Gastrocnemius medialis (tissue), 4 donors: ENCODE data around the gene APOC3. TPM values are rescaled to one million over a fixed set of nuclear protein-coding genes. Genes with fewer than 3 reads are reported as not detected.

ENCODE experiments used
- ATAC-seq, 2 donors: fragments of 150-250 bp; one replicate each; pipeline ENCODE4 v1.9.1; 2016
- DNase-seq, 2 donors: peaks; one replicate each; pipeline ENCODE4 v3.0.0-alpha.2; 2019
- H3K27ac ChIP-seq, 4 donors: fragments of 200-600 bp; sonication (generic); 1 replicate in 1 of 4; 2 replicates in 3 of 4; pipeline ENCODE4 v1.5.1; 2016 to 2018; ENCODE audit warnings: mild to moderate bottlenecking in 2 of 4, moderate library complexity in 1 of 4
- H3K27me3 ChIP-seq, 3 donors: fragments of 200-600 bp; sonication (generic) in 2 of 3; 1 replicate in 1 of 3; 2 replicates in 2 of 3; pipeline versions ENCODE4 v1.5.1 to v1.6.0; 2016 to 2019; ENCODE audit warnings: mild to moderate bottlenecking in 1 of 3, moderate library complexity in 1 of 3
- H3K36me3 ChIP-seq, 2 donors: fragments of 200-600 bp; sonication (generic) in 1 of 2; one replicate each; pipeline ENCODE4 v1.5.1; 2017 to 2018
- H3K4me1 ChIP-seq, 2 donors: fragments of 200-600 bp; sonication (generic) in 1 of 2; one replicate each; pipeline ENCODE4 v1.5.1; 2016 to 2017; ENCODE audit warnings: mild to moderate bottlenecking in 2 of 2
- H3K4me3 ChIP-seq, 4 donors: fragments of 200-600 bp; sonication (generic) in 3 of 4; 1 replicate in 1 of 4; 2 replicates in 3 of 4; pipeline ENCODE4 v1.5.1; 2016 to 2019; ENCODE audit warnings: mild to moderate bottlenecking in 2 of 4
- H3K9me3 ChIP-seq, 3 donors: fragments of 200-600 bp; sonication (generic) in 2 of 3; 1 replicate in 1 of 3; 2 replicates in 2 of 3; pipeline ENCODE4 v1.5.1; 2016 to 2019
- POLR2A ChIP-seq, 2 donors: fragments of 450-650 bp; IDR thresholded peaks; one replicate each; pipeline ENCODE4 v1.6.1; 2017; ENCODE audit warnings: antibody characterized with exemption in 2 of 2, mild to moderate bottlenecking in 2 of 2, moderate library complexity in 2 of 2
- in situ Hi-C, 4 donors: fragments of 200-750 bp; cut with MboI; loops; one replicate each; pipeline versions ENCODE4 v1.15.0 to v1.8.0; 2017; ENCODE audit warnings: low sequenced_read_pairs in 4 of 4
- intact Hi-C: fragments of 100-400 bp; cut with DNase I; formaldehyde crosslinking; loops from one replicate; pipeline ENCODE4 v1.15.1; 2023; ENCODE audit warnings: low total_unique reads
- total RNA-seq, 4 donors: library from RNA; depleted of rRNA; stranded (reverse); fragments of >200 nt; gene quantifications; one replicate each; pipeline versions ENCODE4 v1.1.0 to v1.2.3, GENCODE V29; 2016
- TF ChIP-seq, protein P1 (sequence below), 5 experiments: fragments of 450-650 bp in 3 of 5; fragments of 200-600 bp in 2 of 5; sonication (generic) in 2 of 5; IDR thresholded peaks in 4 of 5; conservative IDR thresholded peaks in 1 of 5; 1 replicate in 4 of 5; 2 replicates in 1 of 5; pipeline ENCODE4 v1.5.1; 2016 to 2019; ENCODE audit warnings: antibody characterized with exemption in 5 of 5, mild to moderate bottlenecking in 3 of 5, moderate library complexity in 3 of 5

The APOC3 gene
- total RNA-seq, 4 donors from 2014 or later: 19.3 to 45.7 TPM; not detected in 2

DNA sequence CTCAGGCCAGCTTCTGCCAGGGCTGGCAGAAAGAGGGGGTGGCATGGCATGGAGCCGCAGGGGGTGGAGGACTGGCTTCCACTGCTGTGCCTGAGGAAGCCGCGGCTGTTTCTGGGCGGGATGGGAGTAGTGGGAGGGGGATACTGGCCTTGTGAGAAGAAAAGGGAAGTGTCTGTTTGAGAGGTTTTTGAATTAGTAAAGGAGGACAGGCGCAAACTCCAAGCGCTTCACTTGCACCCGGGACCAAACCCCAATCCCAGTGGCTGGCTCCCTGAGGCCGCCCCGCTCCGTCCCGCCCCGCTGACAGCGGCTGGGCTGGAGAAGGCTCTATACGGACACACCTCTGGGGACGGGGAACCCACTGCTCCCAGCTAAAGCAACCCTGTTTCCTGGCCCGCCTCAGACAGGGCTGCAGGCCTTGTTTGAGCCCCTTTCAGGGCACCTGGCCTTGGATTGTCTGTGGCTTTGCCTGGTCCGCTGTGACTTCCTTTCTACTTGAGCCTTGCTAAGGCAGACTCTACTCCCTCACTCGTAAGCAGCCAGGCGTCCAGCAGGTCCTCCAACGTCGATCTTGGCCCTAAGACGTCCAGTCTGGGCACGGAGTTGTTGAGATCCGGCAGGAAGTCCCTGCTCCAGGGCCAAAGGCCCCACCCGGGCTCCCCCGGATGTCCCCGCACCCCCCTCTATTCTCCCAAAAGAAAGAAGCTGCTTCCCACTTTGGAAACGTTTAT, 5.5 kb downstream of the APOC3 start:
- ATAC-seq: peak; percentile 23 to 28
- Histone ChIP-seq H3K36me3 (no peaks in the 10 kb centered on the region), H3K27me3 (no peaks in the 10 kb centered on the region), H3K4me3 (peak overlapping the region; percentile 43 to 55 (median 44)), H3K9me3 (no peaks in the 10 kb centered on the region), H3K27ac (peak overlapping the region; percentile 63 to 70 (median 66)), H3K4me1 (peaks cover 10 to 14% of the 10 kb centered on the region in 2 donors)
- no peak for DNase-seq
- no peak for TF ChIP-seq POLR2A (IDR thresholded peaks at IDR 0.05)
- TF ChIP-seq, protein P1, sequence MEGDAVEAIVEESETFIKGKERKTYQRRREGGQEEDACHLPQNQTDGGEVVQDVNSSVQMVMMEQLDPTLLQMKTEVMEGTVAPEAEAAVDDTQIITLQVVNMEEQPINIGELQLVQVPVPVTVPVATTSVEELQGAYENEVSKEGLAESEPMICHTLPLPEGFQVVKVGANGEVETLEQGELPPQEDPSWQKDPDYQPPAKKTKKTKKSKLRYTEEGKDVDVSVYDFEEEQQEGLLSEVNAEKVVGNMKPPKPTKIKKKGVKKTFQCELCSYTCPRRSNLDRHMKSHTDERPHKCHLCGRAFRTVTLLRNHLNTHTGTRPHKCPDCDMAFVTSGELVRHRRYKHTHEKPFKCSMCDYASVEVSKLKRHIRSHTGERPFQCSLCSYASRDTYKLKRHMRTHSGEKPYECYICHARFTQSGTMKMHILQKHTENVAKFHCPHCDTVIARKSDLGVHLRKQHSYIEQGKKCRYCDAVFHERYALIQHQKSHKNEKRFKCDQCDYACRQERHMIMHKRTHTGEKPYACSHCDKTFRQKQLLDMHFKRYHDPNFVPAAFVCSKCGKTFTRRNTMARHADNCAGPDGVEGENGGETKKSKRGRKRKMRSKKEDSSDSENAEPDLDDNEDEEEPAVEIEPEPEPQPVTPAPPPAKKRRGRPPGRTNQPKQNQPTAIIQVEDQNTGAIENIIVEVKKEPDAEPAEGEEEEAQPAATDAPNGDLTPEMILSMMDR (IDR thresholded peaks at IDR 0.05 in 4 of 5, conservative IDR thresholded peaks at IDR 0.05 in 1 of 5): no peak
- intact Hi-C loops (no loop called here), in situ Hi-C loops (no loop called here)

- intact Hi-C loops: loop anchor here (1.0 kb wide), 1 partner anchor 45 kb away; the partner anchor contains the start of gene APOA5
- in situ Hi-C loops: no loop called here
- H3K9me3 ChIP-seq: no peaks in the 10 kb centered on the region
- DNase-seq (peak; percentile 65 to 87), ATAC-seq (peak; percentile 78 to 82)
- TF ChIP-seq, protein P1 (IDR thresholded peaks at IDR 0.05 in 4 of 5, conservative IDR thresholded peaks at IDR 0.05 in 1 of 5): peak; percentile 34 to 70 (median 63)
- TF ChIP-seq POLR2A (IDR thresholded peaks at IDR 0.05): no peak
- H3K36me3 ChIP-seq: no peaks in the 10 kb centered on the region
- H3K27me3 ChIP-seq: no peaks in the 10 kb centered on the region
- peak overlapping the region; percentile 43 to 55 (median 44) for H3K4me3 ChIP-seq
- peaks cover 10 to 14% of the 10 kb centered on the region in 2 donors for H3K4me1 ChIP-seq
- peak overlapping the region; percentile 63 to 70 (median 66) for H3K27ac ChIP-seq
These were observed 6.3 kb downstream of the APOC3 start for GRCh38 chr11:116835791-116836631.

DNA sequence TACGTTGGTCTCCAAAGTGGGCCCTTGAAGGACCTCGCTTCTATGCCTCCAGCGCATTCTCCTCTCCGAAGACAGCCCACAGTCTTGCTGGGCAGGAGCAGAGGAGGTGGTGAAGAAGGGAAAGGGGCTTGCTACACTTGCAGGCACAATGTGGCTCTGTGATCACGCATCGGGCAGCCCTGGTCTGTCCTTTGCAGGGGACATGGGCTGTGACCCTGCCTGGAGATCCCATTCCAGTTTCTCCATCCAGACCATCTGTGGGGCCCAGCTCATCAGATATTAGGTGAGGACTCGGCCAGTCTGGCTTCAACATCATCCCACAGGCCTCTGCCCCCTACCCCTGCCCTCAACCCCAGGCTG, 6.9 kb downstream of the APOC3 start:
- Histone ChIP-seq H3K27ac (peak overlapping the region in 3 of 4 donors; percentile 63 to 70 (median 69)), H3K9me3 (no peaks in the 10 kb centered on the region), H3K4me3 (no peak overlapping the region), H3K36me3 (no peaks in the 10 kb centered on the region), H3K4me1 (peaks cover 10 to 14% of the 10 kb centered on the region in 2 donors), H3K27me3 (no peaks in the 10 kb centered on the region)
- intact Hi-C loops (loop anchor here (1.0 kb wide), 1 partner anchor 45 kb away; the partner anchor contains the start of gene APOA5), in situ Hi-C loops (no loop called here)
- no peak for DNase-seq
- ATAC-seq: no peak
- TF ChIP-seq, protein P1 (IDR thresholded peaks at IDR 0.05 in 4 of 5, conservative IDR thresholded peaks at IDR 0.05 in 1 of 5): no peak
- no peak for TF ChIP-seq POLR2A (IDR thresholded peaks at IDR 0.05)

DNA sequence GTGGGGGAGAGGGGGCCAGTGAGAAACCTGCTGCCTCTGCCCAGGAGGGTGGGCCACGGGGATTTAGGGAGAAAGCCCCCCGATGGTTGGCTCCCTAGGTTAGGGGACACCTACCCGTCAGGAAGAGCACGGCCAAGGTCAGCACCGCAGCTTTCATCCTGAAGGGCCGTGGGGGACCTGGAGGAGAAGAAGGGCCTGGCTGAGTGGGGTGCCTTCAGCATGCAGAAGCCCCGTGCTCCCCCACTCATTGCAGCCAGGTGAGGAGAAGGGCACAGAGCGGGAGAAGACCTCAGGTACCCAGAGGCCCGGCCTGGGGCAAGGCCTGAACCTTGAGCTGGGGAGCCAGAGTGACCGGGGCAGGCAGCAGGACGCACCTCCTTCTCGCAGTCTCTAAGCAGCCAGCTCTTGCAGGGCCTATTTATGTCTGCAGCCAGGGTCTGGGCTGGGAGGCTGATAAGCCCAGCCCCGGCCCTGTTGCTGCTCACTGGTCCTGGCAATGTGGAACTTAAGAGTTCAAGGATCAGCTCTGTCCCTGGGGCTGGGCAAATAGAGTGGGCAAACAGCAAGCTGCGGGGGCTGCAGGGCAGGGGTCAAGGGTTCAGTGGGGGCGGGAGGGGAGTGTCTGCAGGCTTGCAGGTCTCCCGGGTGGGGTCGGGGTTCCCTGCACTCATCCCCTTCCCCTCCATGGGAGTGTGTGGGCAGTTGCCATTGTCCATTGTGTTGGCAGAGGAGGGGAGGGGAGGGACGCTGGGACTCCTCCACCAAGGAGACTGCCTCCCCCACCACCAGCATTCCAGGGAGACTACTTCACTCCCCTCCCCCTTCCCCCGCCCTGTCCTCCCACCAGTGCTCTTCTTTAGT, 7.8 kb downstream of the APOC3 start, which contains the start of gene APOA1:
Gene APOA1, minus strand, starts transcription at position 392 of the 861 bp plus-strand sequence. Its CDS starts 235 bp downstream, at position 157.
- ATAC-seq (no peak), DNase-seq (no peak)
- Histone ChIP-seq H3K9me3 (no peaks in the 10 kb centered on the region), H3K4me3 (no peak within 1 kb of the TSS), H3K27ac (peak within 1 kb of the TSS in 3 of 4 donors; percentile 63 to 70 (median 69)), H3K4me1 (peaks cover 10 to 14% of the 10 kb centered on the region in 2 donors), H3K27me3 (no peaks in the 10 kb centered on the region), H3K36me3 (no peaks in the 10 kb centered on the region)
- in situ Hi-C loops (no loop called here), intact Hi-C loops (no loop called here)
- no peak for TF ChIP-seq POLR2A (IDR thresholded peaks at IDR 0.05)
- TF ChIP-seq, protein P1 (IDR thresholded peaks at IDR 0.05 in 4 of 5, conservative IDR thresholded peaks at IDR 0.05 in 1 of 5): no peak
